ENCODE data around the gene HSPG2. TPM values are rescaled to one million over a fixed set of nuclear protein-coding genes. Genes with fewer than 3 reads are reported as not detected.
A peak's percentile ranks its signal among the peaks of the same experiment; 100 is the strongest.

HSPG2 gene
- total and polyA plus RNA-seq, 2 of the 13 experiments (the other 11 are each of a cell fraction or from before 2014, with no cell fraction given) = 9.1 to 13.1 TPM

DNA sequence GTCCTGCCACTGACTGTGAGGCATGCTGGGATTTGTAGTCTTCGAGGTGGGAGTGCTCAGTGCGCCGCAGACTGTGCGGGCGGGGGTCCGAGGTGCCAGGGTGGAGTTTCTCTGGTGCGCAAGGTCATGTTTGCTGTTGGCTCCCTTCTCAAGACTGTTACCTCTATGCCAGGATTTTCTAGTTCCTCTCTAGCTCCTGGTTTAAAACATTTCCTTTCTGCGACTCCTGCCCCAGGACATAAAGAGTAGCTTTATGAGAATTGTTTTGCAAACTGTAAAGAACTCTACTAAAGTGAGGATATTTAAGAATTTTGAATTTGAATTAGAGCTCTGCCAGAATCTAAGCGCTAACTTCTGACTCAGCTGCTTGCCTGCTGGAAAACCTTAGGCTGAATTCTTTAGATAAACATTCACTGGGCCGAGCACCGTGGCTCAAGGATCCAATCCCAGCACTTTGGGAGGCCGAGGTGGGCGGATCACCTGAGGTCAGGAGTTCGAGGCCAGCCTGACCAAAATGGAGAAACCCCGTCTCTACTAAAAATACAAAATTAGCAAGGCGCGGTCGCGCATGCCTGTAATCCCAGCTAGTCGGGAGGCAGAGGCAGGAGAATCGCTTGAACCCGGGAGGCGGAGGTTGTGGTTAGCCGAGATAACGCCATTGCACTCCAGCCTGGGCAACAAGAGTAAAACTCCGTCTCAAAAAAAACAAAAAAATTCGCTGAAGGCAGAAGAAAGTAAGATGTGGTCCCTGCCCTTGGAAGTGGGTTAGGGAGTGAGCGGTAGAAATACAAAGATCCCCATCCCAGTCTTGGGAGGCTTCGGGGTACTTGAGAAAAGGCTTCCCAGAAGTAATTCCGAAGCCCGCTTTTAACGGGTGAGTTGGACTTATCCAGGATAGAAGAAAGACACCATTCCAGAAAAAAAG lies 153.2 kb downstream of the HSPG2 start (continued):
- TF ChIP-seq FOXJ3 (CRISPR knock-in tag; IDR thresholded peaks at IDR 0.05; ENCODE audit: borderline replicate concordance) (no peak), ZNF282 (IDR thresholded peaks at IDR 0.05; ENCODE audit: partially characterized antibody) (no peak), ZKSCAN8 (CRISPR knock-in tag; IDR thresholded peaks at IDR 0.05; ENCODE audit: borderline replicate concordance) (no peak), ZNF605 (CRISPR knock-in tag; IDR thresholded peaks at IDR 0.05) (peak; percentile 95), HCFC1 (IDR thresholded peaks at IDR 0.05; ENCODE audit: low read depth, low read length) (peak; percentile 100), SOX5 (CRISPR knock-in tag; IDR thresholded peaks at IDR 0.05; ENCODE audit: borderline replicate concordance) (0 out of 2 replicates have a peak, but pooled peaks have one; percentile 13), TSC22D2 (CRISPR knock-in tag; IDR thresholded peaks at IDR 0.05; ENCODE audit: borderline replicate concordance) (no peak), STAG1 (CRISPR knock-in tag; IDR thresholded peaks at IDR 0.05) (no peak), YEATS2 (CRISPR knock-in tag; IDR thresholded peaks at IDR 0.05; ENCODE audit: borderline replicate concordance) (no peak), BCL6 (CRISPR knock-in tag; IDR thresholded peaks at IDR 0.05) (no peak)
- TF ChIP-seq, protein P1, sequence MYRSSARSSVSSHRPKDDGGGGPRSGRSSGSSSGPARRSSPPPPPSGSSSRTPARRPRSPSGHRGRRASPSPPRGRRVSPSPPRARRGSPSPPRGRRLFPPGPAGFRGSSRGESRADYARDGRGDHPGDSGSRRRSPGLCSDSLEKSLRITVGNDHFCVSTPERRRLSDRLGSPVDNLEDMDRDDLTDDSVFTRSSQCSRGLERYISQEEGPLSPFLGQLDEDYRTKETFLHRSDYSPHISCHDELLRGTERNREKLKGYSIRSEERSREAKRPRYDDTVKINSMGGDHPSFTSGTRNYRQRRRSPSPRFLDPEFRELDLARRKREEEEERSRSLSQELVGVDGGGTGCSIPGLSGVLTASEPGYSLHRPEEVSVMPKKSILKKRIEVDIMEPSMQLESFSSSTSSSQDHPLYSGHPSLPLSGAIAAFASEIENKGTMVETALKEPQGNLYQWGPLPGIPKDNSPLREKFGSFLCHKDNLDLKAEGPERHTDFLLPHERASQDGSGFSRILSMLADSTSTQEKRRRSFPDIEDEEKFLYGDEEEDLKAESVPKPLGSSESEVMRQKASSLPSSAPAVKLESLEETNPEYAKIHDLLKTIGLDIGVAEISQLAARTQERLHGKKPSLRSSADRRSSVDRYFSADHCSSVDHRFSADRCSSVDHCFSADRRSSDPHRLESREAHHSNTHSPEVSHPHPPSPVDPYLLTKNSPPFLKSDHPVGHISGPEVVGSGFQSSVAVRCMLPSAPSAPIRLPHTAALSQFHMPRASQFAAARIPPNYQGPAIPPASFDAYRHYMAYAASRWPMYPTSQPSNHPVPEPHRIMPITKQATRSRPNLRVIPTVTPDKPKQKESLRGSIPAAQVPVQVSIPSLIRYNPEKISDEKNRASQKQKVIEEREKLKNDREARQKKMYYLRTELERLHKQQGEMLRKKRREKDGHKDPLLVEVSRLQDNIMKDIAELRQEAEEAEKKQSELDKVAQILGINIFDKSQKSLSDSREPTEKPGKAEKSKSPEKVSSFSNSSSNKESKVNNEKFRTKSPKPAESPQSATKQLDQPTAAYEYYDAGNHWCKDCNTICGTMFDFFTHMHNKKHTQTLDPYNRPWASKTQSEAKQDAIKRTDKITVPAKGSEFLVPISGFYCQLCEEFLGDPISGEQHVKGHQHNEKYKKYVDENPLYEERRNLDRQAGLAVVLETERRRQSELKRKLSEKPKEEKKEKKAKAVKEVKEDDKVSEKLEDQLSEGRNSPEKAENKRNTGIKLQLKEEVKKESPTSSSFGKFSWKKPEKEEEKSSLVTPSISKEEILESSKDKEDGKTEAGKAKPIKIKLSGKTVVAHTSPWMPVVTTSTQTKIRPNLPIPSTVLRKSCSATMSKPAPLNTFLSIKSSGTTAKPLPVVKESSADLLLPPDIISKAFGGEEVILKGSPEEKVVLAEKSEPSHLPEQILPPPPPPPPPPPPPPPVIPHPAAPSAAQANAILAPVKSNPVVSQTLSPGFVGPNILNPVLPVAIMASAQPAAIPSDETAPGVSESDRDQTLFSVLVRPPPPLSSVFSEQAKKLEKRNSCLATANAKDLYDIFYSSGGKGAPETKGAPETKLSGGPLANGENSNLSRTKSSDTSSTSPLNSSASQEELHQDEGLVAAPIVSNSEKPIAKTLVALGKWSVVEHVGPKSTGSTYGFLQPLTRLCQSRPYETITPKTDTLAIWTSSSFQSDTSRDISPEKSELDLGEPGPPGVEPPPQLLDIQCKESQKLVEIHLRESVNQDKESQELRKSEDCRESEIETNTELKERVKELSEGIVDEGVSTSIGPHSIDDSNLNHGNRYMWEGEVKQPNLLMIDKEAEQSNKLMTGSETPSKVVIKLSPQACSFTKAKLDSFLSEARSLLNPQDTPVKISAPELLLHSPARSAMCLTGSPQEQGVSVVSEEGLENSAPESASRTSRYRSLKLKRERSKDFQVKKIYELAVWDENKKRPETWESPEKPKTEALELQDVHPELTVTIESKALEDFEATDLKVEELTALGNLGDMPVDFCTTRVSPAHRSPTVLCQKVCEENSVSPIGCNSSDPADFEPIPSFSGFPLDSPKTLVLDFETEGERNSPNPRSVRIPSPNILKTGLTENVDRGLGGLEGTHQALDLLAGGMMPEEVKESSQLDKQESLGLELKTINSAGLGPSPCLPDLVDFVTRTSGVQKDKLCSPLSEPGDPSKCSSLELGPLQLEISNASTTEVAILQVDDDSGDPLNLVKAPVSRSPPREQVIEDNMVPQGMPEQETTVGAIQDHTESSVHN (CRISPR knock-in tag; IDR thresholded peaks at IDR 0.05) = no peak
- TF ChIP-seq, protein P2, sequence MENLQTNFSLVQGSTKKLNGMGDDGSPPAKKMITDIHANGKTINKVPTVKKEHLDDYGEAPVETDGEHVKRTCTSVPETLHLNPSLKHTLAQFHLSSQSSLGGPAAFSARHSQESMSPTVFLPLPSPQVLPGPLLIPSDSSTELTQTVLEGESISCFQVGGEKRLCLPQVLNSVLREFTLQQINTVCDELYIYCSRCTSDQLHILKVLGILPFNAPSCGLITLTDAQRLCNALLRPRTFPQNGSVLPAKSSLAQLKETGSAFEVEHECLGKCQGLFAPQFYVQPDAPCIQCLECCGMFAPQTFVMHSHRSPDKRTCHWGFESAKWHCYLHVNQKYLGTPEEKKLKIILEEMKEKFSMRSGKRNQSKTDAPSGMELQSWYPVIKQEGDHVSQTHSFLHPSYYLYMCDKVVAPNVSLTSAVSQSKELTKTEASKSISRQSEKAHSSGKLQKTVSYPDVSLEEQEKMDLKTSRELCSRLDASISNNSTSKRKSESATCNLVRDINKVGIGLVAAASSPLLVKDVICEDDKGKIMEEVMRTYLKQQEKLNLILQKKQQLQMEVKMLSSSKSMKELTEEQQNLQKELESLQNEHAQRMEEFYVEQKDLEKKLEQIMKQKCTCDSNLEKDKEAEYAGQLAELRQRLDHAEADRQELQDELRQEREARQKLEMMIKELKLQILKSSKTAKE (CRISPR knock-in tag; IDR thresholded peaks at IDR 0.05; ENCODE audit: borderline replicate concordance) = no peak
- TF ChIP-seq, protein P3, sequence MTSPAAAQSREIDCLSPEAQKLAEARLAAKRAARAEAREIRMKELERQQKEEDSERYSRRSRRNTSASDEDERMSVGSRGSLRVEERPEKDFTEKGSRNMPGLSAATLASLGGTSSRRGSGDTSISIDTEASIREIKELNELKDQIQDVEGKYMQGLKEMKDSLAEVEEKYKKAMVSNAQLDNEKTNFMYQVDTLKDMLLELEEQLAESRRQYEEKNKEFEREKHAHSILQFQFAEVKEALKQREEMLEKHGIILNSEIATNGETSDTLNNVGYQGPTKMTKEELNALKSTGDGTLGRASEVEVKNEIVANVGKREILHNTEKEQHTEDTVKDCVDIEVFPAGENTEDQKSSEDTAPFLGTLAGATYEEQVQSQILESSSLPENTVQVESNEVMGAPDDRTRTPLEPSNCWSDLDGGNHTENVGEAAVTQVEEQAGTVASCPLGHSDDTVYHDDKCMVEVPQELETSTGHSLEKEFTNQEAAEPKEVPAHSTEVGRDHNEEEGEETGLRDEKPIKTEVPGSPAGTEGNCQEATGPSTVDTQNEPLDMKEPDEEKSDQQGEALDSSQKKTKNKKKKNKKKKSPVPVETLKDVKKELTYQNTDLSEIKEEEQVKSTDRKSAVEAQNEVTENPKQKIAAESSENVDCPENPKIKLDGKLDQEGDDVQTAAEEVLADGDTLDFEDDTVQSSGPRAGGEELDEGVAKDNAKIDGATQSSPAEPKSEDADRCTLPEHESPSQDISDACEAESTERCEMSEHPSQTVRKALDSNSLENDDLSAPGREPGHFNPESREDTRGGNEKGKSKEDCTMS (CRISPR knock-in tag; conservative IDR thresholded peaks at IDR 0.05) = no peak
